Right kidney (tissue), 1 donor: ENCODE data around the gene BHMT2.
A peak's percentile ranks its signal among the peaks of the same experiment; 100 is the strongest.

Source experiments
- DNase-seq: peaks from one replicate; pipeline ENCODE4 v3.0.0-alpha.2; 2016

The BHMT2 gene

DNA sequence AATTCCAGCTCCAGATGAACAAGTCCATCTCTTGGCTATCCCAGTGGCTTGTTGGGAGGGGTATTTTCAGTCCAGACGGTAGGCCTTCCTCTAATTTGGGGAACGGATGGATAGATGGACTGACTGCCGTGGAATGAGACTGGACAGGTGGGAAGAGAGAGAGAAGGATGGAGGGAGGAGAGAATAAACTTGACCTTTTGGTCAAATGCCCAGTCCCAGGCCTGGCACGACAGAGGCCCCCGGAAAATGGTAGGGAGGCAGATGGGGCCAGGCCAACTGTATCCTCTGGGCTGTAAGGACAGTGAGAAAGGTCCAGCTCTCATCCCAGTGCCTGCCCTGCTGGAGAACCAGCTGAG lies 43.1 kb downstream of the BHMT2 start:
- no peak for DNase-seq

GRCh38 chr5:79119486-79119885 lies 49.9 kb downstream of the BHMT2 start:
- DNase-seq, result no peak

DNA sequence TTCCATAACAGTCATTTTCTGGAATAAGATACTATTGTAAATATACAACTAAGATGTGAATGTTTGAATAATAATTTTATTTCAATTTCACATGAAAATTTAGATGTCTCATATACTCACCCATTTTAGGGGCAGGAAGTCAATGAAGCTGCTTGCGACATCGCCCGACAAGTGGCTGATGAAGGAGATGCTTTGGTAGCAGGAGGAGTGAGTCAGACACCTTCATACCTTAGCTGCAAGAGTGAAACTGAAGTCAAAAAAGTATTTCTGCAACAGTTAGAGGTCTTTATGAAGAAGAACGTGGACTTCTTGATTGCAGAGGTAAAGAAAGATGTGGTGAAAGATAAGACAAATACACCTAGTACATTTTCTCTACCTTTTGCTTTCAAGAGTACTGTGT lies 50.7 kb downstream of the BHMT2 start:
- no peak for DNase-seq

- no peak for DNase-seq
Observed at GRCh38 chr5:79122973-79123372, 53.4 kb downstream of the BHMT2 start.

DNA sequence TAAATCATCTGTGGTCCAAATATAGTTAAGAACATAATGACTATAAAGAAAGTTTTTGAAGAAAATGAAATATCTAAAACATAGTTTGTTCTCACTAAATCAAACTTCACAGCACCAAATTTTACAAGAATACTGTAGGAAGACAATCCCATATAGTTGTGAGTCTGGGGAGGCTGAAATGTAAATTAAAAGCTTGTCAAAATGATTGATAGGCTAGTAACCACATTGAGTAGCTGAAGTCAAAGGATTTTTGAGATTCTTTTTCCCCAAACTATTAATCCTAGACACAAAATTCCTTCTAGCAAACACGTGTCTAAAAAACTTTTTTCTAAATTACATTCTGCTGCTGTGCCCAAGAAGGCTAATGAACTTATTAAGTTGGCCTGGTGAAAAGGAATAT lies 55.0 kb downstream of the BHMT2 start:
- DNase-seq, result no peak

- no peak for DNase-seq
Observed at GRCh38 chr5:79130781-79131180, 61.2 kb downstream of the BHMT2 start.

GRCh38 chr5:79133121-79133656 lies 63.6 kb downstream of the BHMT2 start:
- DNase-seq, result peak; percentile 22

DNA sequence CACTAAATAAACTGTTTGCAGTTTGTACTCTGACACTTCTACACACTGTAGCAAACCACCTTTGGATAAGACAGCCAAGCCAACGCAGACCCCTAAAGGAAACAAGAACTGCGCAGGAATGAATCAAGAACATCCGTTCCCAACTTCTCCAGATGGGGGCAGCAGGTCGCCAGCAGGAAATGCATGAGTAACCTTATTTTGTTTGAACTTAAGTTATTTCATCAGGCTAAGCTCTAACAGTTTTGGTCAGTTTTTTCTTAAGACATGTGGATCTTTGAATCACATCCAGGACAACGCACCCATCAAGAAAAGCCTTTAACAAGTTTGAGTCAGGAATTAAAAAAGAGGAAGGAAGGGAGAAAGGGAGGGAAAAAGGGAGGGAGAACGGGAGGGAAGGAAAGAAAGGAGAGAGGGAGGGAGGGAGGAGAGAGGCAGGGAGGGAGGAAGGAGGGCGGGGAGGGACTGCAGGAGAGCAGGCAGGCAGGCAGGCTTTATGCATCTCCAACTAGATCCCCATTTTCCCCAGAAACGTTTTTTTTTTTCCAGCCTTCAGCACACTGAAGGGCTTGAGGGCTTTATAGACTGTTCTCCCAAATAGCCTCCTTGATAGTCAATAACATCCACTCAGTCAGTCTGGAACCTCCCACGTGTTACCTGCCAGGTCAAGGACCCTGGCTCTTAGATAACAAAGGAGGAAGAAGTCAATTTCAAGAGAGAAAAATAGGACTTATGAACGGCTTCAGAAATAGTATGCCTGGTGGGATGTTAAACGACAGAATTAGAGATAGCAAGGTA lies 64.3 kb downstream of the BHMT2 start:
- DNase-seq, result peak; percentile 76

- no peak for DNase-seq
Observed at GRCh38 chr5:79135790-79136553, 66.4 kb downstream of the BHMT2 start.

GRCh38 chr5:79136618-79137017 lies 67.1 kb downstream of the BHMT2 start:
- DNase-seq, result no peak
